Fibroblast of the aortic adventitia (primary cell): ENCODE results near the gene DEPDC4. TPM values are rescaled to one million over a fixed set of nuclear protein-coding genes. Genes with fewer than 3 reads are reported as not detected.

Experiments
- DNase-seq: peaks from one replicate; pipeline ENCODE4 v3.0.0-alpha.2; 2010; ENCODE audit warnings: low read depth
- H3K4me3 ChIP-seq: 2 replicates; pipeline ENCODE4 v1.5.1; 2011; ENCODE audit warnings: low read depth, mild to moderate bottlenecking, control low read depth, low read length, moderate library complexity
- total RNA-seq: library from RNA; depleted of rRNA; stranded (reverse); fragments of >200 nt; gene quantifications from 2 replicates; pipeline ENCODE4 v1.2.3, GENCODE V29; 2012; ENCODE audit warnings: low replicate concordance
- TF ChIP-seq, protein P1 (sequence below): IDR thresholded peaks from 2 replicates; pipeline ENCODE4 v1.5.1; 2011; ENCODE audit warnings: mild to moderate bottlenecking, low read length, control low read depth, inconsistent platforms; ENCODE audit not compliant: insufficient read depth

The DEPDC4 gene
- total RNA-seq, 1 donor: 5.9 TPM

GRCh38 chr12:100214518-100214917, 52.4 kb downstream of the DEPDC4 start:
- no peak overlapping the region for H3K4me3 ChIP-seq
- no peak for DNase-seq
- TF ChIP-seq, protein P1, sequence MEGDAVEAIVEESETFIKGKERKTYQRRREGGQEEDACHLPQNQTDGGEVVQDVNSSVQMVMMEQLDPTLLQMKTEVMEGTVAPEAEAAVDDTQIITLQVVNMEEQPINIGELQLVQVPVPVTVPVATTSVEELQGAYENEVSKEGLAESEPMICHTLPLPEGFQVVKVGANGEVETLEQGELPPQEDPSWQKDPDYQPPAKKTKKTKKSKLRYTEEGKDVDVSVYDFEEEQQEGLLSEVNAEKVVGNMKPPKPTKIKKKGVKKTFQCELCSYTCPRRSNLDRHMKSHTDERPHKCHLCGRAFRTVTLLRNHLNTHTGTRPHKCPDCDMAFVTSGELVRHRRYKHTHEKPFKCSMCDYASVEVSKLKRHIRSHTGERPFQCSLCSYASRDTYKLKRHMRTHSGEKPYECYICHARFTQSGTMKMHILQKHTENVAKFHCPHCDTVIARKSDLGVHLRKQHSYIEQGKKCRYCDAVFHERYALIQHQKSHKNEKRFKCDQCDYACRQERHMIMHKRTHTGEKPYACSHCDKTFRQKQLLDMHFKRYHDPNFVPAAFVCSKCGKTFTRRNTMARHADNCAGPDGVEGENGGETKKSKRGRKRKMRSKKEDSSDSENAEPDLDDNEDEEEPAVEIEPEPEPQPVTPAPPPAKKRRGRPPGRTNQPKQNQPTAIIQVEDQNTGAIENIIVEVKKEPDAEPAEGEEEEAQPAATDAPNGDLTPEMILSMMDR: no peak

- TF ChIP-seq, protein P1: no peak
- H3K4me3 ChIP-seq: no peak overlapping the region
- DNase-seq: no peak
These were observed 53.6 kb downstream of the DEPDC4 start for GRCh38 chr12:100213016-100213891.

GRCh38 chr12:100211698-100212097, 55.2 kb downstream of the DEPDC4 start:
- H3K4me3 ChIP-seq: no peak overlapping the region
- DNase-seq: no peak
- TF ChIP-seq, protein P1: no peak

DNA sequence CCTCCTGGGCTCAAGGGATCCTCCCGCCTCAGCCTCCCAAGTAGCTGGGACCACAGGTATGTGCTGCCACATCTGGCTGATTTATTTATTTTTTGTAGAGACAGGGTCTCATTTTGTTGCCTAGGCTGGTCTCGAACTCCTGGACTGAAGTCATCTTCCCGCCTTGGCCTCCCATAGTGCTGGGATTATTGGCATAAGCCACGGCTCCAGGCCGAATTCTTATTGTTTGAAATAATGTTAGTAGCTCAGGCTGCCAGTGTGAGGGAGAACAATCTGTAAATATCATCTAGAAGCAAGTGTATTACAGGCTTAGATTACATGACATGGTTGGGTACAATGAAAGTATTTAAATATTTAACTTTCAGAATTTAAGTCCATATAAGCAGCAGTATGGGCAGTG, 58.0 kb downstream of the DEPDC4 start:
- H3K4me3 ChIP-seq: no peak overlapping the region
- TF ChIP-seq, protein P1: no peak
- no peak for DNase-seq

- H3K4me3 ChIP-seq: no peak overlapping the region
- DNase-seq: no peak
- TF ChIP-seq, protein P1: no peak
These were observed 59.6 kb downstream of the DEPDC4 start for GRCh38 chr12:100207311-100207710.

DNA sequence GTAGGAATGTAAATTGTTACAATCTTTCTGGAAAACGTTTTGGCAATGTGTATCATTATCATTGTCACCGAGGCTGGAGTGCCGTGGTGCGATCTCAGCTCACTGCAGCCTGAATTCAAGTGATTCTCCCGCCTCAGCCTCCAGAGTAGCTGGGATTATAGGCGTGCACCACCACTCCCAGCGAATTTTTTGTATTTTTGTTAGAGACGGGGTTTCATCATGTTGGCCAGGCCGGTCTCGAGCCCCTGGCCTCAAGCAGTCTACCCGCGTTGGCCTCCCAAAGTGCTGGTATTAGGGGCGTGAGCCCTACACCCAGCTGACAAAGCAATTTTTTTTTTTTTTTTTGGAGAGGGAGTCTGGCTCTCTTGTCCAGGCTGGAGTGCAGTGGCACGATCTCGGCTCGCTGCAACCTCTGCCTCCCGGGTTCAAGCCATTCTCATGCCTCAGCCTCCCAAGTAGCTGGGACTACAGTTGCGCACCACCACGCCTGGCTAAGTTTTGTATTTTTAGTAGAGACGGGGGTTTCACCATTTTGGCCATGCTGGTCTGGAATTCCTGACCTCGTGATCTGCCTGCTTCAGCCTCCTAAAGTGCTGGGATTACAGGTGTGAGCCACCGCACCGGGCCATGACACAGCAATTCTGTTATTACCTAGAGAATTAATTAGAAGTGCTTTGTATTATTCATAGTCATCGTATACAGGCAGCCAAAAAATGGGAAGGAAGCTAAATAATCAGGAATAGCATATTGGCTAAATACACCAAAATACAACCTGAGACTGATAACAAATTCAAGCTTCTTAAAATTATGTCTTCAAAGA, 65.1 kb downstream of the DEPDC4 start:
- DNase-seq: no peak
- TF ChIP-seq, protein P1: no peak
- H3K4me3 ChIP-seq: peak overlapping the region; percentile 87
